GM18873 (cell line): ENCODE results near the gene UBXN6.

ENCODE experiments used
- ATAC-seq: cut with Tn5 transposase; IDR thresholded peaks from one replicate; pipeline ENCODE4 v1.9.1; 2021; ENCODE audit warnings: mild to moderate bottlenecking, moderate library complexity, moderate number of reproducible peaks; ENCODE audit not compliant: unreplicated experiment, low FRiP score

The UBXN6 gene

GRCh38 chr19:4443188-4443587, 14.4 kb downstream of the UBXN6 start:
- no peak for ATAC-seq

DNA sequence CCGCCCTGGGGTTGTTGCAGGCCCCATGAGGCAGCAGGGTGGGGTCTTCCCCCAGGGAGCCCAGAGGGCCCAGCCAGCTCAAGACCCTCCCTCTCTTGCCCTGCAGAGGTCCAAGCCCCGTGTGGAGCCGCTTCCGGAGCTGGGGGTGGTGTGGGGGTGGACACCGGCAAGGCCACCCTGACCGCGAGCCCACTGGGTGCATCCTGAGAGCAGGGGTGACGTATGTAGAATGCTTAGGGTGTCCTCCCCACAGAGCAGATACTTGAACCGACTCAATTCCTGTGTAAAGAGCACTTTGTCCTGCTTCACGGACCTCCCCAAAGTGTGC, 14.8 kb downstream of the UBXN6 start:
- no peak for ATAC-seq

DNA sequence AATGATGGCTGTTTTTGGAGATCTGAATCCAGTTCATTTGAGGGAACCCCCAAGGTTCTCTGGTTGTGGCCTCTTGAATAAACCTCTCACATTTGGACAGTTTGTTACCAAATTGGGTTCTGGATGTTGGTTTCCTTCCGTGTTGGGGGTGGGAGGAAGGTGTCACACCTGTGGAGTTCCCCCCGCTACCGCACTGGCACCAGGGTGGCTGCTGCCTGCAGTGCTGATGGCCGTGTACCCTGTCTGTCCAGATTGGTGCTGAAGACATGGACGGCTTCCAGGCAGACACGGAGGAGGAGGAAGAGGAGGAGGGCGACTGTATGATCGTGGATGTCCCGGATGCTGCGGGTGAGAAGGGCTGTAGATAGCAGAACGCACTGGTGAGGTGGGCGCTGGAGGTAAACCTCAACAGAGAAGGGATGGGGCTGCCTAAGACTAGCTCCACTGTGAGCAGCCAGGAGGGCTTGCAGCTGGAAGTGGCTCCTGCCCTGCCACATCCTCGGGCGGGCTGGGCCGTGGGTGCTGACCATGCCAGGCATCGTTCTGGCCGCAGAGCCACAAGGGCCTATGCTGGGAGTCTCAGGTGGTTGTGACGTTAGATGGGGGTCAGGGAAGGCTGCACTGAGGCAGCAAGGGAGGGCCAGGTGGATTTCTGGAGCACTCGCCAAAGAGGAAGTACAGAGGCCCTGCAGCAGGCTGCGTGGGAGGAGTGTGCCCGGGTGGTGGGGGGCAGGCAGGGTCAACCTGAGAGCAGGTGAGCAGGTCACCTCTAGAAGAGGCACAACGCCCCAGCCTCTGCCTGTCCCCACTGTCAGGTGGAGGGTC, 15.4 kb downstream of the UBXN6 start:
- ATAC-seq: no peak

- ATAC-seq: no peak
Observed at GRCh38 chr19:4439243-4439642, 18.4 kb downstream of the UBXN6 start.

- no peak for ATAC-seq
Observed at GRCh38 chr19:4437103-4437502, 20.5 kb downstream of the UBXN6 start.

DNA sequence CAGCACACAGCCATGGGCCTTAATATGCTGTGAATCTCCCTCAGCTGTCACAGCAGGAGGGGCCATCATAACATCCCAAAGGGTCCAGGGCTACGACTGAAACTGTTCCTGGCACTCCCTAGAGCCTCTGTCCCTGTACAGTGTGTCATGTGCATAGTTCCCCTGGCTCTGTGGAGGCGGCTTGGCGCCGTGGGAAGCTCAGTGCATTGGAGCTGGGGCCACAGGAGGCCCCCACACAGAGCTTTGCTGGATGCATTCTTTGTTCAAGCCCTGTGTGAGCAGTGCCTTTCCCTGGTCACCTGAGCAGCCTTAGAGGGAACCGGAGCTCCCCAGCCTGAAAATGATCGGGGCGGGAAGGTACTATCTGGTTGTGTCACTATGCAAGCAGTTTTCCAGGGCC, 21.4 kb downstream of the UBXN6 start:
- no peak for ATAC-seq

DNA sequence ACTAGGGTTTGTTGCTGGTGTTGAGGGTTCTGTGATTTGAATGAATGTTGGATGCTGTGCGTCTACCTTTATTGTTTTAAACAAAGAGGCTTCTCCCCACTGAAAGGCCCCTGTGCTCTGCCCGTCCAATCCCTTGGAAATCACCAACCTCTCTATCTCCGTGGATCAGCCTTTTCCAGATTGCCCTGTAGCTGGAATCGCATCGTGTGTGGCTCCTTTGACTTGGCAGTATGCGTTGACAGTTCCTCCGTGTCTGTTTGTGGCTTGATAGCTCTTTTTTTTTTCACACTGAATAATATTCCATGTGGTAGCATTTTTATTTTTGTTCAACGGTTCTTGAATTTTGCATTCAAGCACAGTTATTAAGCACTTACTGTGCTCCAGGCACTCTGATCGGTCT, 23.2 kb downstream of the UBXN6 start:
- no peak for ATAC-seq

DNA sequence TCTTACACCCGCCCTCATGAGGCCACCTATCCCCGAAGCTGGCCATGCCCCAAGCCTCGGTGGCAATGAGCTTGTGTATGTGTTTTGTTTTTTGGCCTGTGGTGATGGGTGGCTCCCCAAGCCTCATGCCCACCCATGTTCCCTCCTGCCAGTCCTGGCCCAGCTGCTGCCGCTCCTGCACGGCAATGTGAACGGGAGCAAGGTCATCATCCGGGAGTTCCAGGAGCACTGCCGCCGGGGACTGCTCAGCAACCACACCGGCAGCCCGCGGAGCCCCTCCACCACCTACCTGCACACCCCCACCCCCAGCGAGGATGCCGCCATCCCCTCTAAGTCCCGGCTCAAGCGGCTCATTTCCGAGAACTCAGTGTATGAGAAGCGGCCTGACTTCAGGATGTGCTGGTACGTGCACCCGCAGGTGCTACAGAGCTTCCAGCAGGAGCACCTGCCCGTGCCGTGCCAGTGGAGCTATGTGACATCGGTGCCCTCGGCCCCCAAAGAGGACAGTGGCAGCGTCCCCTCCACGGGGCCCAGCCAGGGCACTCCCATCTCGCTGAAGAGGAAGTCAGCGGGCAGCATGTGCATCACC, 24.6 kb downstream of the UBXN6 start:
- no peak for ATAC-seq

GRCh38 chr19:4431808-4432674, 25.6 kb downstream of the UBXN6 start:
- no peak for ATAC-seq

DNA sequence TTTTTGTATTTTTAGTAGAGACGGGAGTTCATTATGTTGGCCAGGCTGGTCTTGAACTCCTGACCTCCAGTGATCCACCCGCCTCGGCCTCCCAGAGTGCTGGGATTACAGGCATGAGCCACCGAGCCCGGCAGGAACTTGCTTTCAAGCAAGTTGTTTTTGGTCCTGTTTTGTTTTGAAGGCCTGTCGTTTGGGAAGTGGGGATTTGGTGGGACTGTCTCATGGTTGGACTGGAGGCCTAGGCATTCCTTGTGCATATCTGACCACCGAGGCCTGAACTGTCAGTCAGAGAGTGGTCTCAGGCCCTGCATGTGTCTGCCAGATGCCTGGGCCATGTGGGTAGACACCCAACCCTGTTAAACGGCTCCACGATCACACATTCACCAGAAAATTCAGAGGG, 26.3 kb downstream of the UBXN6 start:
- no peak for ATAC-seq

DNA sequence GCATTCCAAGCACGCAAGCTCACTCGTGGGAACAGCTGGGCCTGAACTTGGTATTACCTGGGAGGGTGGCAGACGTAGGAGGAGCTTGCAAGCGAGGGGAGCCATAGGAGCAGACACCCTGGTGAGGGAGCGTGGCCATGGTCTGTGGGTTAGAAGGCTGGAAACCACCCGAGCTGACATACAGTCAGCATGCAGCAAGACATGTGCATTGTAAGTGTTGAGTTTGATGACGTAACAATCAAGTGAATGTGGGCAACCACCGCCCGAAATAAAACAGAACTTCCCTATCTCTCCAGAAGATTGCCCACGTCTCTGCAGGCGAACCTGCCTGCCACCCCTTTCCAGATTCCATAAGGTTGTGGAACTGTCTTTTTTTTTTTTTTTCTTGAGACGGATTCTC, 26.8 kb downstream of the UBXN6 start:
- no peak for ATAC-seq

- ATAC-seq: no peak
Observed at GRCh38 chr19:4429771-4430171, 27.8 kb downstream of the UBXN6 start.

GRCh38 chr19:4429256-4429655, 28.3 kb downstream of the UBXN6 start:
- ATAC-seq: no peak

DNA sequence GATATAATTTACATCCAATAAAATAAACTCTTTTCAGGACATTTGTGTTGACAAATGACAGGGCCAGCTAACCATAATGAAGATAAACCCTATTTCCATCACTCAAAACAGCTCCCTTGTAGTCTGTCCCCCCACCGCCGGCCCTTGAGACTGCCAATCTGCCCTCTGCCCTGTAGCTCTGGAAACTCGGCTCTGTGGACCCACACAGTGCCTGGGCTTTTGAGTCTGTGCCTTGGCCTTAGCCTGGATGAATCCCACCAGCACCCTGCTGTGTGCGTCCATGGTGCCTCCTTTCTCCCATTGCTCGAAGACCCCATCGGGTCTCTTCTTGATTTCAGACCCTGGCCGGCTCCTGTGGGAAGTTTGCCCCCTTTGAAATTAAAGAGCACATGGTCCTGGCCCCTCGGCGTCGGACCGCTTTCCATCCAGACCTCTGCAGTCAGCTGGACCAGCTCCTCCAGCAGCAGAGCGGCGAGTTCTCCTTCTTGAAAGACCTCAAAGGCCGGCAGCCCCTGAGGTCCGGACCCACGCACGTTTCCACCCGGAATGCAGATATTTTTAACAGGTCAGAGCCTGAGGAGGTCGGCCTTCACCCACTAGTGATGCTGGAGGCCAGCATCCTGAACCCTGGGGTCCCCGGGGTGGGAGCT, 29.1 kb downstream of the UBXN6 start:
- ATAC-seq: no peak

GRCh38 chr19:4425537-4425936, 32.1 kb downstream of the UBXN6 start:
- ATAC-seq: no peak

GRCh38 chr19:4423416-4424126, 34.0 kb downstream of the UBXN6 start:
- no peak for ATAC-seq

DNA sequence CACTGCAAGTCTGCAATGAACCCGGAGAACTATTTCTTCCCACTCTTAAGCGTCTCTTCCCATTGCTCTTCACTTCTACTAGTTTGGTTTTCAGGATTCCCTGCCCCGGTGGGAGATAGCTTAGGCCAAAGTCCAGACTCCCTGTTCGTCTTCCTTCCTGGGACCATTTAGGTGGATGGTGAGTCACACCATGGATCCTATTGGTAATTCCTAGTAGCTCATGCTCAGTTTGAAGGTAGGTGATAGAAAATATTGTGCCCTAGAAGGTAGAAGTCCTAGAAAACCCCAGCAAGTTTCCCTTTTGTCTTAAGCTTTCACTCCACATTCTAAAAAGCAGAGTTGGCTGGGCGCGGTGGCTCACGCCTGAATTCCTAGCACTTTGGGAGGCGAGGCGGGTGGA, 41.3 kb downstream of the UBXN6 start:
- ATAC-seq: no peak

- ATAC-seq: no peak
Observed at GRCh38 chr19:4415352-4415751, 42.2 kb downstream of the UBXN6 start.

- no peak for ATAC-seq
Observed at GRCh38 chr19:4414800-4415321, 42.7 kb downstream of the UBXN6 start.

DNA sequence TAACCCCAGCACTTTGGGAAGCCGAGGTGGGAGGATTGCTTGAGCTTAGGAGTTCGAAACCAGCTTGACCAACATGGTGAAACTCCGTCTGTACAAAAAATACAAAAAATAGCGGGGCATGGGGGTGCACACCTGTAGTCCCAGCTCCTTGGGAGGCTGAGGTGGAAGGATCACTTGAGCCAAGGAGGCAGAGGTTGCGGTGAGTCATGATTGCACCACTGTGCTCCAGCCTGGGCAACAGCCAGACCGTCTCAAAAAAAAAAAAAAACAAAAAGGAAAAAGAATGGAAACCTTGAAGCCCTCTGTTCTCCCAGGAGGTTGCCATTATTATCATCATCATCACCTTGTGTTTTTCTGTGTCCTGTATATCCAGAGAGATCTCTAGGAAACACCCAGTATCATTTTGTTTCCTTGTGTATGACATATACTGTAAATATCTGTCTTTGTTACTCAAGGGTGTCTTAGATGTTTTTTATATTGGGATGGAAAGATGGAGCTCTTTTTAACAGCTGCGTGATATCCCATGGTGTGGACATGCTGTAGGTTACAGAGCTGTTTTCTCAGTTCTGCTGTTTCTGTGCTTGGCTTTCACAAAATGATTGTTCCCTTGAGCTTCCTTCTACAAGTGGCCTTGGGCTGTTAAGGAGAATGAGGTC, 43.3 kb downstream of the UBXN6 start:
- no peak for ATAC-seq
